GM12872 (cell line): ENCODE data around the gene CYS1.

Experiments used
- TF ChIP-seq, protein P1 (sequence below): IDR thresholded peaks from 3 replicates; pipeline ENCODE4 v1.5.1; 2011; ENCODE audit warnings: low read depth, mild to moderate bottlenecking, low read length, moderate library complexity; ENCODE audit not compliant: insufficient read depth

CYS1 gene

GRCh38 chr2:10048501-10049171, 31.6 kb downstream of the CYS1 start:
- TF ChIP-seq, protein P1, sequence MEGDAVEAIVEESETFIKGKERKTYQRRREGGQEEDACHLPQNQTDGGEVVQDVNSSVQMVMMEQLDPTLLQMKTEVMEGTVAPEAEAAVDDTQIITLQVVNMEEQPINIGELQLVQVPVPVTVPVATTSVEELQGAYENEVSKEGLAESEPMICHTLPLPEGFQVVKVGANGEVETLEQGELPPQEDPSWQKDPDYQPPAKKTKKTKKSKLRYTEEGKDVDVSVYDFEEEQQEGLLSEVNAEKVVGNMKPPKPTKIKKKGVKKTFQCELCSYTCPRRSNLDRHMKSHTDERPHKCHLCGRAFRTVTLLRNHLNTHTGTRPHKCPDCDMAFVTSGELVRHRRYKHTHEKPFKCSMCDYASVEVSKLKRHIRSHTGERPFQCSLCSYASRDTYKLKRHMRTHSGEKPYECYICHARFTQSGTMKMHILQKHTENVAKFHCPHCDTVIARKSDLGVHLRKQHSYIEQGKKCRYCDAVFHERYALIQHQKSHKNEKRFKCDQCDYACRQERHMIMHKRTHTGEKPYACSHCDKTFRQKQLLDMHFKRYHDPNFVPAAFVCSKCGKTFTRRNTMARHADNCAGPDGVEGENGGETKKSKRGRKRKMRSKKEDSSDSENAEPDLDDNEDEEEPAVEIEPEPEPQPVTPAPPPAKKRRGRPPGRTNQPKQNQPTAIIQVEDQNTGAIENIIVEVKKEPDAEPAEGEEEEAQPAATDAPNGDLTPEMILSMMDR: peak; percentile 61

DNA sequence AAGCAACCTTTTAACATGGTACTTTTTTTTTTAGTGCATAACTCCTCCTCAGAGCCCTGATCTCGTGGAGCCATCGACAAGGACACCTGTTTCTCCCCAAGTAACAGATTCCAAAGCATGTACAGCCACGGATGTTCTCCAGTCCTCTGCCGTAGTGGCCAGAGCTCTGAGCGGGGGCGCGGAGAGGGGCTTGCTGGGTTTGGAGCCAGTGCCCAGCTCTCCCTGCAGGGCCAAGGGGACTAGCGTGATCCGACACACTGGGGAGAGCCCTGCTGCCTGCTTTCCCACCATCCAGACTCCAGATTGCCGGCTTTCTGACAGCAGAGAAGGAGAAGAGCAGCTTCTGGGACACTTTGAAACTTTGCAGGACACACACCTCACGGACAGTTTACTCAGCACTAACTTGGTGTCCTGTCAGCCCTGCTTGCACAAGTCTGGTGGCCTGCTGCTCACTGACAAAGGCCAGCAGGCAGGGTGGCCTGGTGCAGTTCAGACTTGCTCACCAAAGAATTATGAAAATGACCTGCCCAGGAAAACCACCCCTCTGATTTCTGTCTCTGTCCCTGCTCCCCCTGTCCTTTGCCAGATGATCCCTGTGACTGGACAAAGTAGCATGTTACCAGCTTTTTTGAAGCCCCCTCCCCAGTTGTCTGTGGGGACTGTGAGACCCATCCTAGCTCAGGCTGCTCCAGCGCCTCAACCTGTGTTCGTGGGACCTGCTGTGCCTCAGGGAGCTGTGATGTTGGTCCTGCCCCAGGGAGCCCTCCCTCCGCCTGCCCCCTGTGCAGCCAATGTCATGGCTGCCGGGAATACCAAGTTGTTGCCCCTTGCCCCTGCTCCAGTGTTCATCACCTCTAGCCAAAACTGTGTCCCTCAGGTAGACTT, 32.4 kb downstream of the CYS1 start:
- TF ChIP-seq, protein P1: no peak

DNA sequence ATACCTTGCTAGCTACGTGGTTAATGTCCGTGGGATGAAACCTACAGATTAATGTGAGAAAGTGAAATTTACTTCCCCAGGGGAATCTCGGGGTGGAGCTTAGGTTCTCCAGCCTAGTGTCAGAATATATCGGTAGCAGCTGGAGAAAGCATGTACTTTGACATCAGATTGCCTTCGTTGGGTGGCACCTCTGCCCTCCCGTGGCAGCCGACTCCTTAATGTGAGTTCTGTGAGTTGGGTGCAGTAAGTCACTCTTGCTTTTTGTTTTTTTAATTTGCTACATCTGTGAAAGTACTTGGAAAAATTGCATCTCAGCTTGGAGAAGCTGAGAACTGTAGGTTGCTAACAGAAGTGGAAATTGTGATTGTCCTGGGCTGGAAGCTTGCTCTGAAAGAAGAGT, 33.3 kb downstream of the CYS1 start:
- TF ChIP-seq, protein P1: no peak

GRCh38 chr2:10045561-10046355, 34.5 kb downstream of the CYS1 start:
- TF ChIP-seq, protein P1: no peak

- TF ChIP-seq, protein P1: no peak
Measured at GRCh38 chr2:10043906-10044601, 36.2 kb downstream of the CYS1 start.

GRCh38 chr2:10043256-10043905, 36.8 kb downstream of the CYS1 start, which contains the start of gene KLF11:
TSS of gene KLF11 (plus strand) at chr2:10043550. CDS start at chr2:10043717, 167 bp downstream.
- TF ChIP-seq, protein P1: no peak
